ENCODE data around the gene SYNE4. TPM values are rescaled to one million over a fixed set of nuclear protein-coding genes. Genes with fewer than 3 reads are reported as not detected.

SYNE4 gene
- total RNA-seq, 1 donor from 2014 or later = 0.58 TPM

DNA sequence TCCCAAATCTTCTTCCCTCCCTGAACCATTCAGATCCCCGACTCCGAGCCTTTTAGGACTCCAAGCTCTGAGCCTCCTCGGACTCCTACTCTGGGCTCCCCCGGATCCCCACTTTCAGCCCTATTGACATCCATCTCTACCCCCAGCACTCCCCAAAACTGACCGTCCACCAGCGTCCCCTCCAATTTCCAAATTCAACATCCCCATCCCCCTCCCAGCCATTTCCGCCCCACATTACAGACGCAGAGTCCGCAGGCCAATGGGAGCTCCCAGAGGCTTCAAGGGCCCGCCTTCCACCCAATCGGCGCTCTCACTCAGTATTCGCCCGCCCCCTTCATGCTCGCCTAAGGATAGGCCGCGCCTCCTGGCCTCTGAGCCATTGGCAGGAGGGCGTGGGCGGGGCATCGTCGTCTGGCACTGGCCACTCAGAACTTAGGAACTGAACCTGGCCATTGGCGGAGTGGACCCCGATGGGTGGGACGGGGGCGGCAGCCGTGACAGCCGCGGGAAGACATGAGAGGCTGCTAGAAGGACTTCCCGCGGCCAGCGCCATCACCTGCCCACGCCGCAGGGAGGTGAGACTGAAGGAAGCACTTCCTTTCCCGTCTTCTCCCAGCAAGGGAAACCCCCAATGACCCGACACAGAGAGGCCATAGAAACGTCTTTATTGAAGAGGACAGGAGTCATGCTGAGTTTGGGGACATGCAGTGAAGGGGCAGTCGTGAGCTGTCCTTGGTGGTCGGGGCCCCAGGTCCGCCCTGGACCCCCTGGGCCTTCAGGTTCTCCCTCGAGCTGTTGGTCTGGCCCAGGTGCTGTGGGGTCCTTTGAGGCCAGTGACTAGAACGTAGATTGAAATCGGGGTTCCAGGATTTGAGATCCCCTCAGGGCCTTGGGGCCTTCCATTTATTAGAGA is 5.7 kb upstream of the SYNE4 start, which contains the start of gene ALKBH6:
ALKBH6 (minus strand) TSS at position 202 of the 913 bp plus-strand sequence. CDS start 816 bp downstream, outside the sequence.
- DNase-seq = peak; percentile 100
- intact Hi-C loops (cut with micrococcal nuclease) = no loop called here
- no peaks in the 10 kb centered on the region for H3K27me3 ChIP-seq (ENCODE audit: low read depth)

GRCh38 chr19:36013280-36014011 is 4.8 kb upstream of the SYNE4 start:
- no peak for DNase-seq
- no peaks in the 10 kb centered on the region for H3K36me3 ChIP-seq
- H3K27me3 ChIP-seq (ENCODE audit: low read depth) = no peaks in the 10 kb centered on the region
- peak overlapping the region; percentile 82 for H3K4me3 ChIP-seq
- TF ChIP-seq, protein P1, sequence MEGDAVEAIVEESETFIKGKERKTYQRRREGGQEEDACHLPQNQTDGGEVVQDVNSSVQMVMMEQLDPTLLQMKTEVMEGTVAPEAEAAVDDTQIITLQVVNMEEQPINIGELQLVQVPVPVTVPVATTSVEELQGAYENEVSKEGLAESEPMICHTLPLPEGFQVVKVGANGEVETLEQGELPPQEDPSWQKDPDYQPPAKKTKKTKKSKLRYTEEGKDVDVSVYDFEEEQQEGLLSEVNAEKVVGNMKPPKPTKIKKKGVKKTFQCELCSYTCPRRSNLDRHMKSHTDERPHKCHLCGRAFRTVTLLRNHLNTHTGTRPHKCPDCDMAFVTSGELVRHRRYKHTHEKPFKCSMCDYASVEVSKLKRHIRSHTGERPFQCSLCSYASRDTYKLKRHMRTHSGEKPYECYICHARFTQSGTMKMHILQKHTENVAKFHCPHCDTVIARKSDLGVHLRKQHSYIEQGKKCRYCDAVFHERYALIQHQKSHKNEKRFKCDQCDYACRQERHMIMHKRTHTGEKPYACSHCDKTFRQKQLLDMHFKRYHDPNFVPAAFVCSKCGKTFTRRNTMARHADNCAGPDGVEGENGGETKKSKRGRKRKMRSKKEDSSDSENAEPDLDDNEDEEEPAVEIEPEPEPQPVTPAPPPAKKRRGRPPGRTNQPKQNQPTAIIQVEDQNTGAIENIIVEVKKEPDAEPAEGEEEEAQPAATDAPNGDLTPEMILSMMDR (IDR thresholded peaks at IDR 0.05; ENCODE audit: borderline replicate concordance) = no peak
- H3K9me3 ChIP-seq (replicated peaks) = no peaks in the 10 kb centered on the region
- peaks cover 33% of the 10 kb centered on the region for H3K4me1 ChIP-seq
- intact Hi-C loops (cut with micrococcal nuclease) = no loop called here
- peak overlapping the region; percentile 84 for H3K27ac ChIP-seq (replicated peaks)

More for the DNA sequence above, 5.7 kb upstream of the SYNE4 start, which contains the start of gene ALKBH6:
- Histone ChIP-seq H3K9me3 (replicated peaks) (no peaks in the 10 kb centered on the region), H3K4me1 (peaks cover 25% of the 10 kb centered on the region), H3K36me3 (no peaks in the 10 kb centered on the region), H3K27ac (replicated peaks) (peak within 1 kb of the TSS; percentile 84), H3K4me3 (peak within 1 kb of the TSS; percentile 82)
- TF ChIP-seq, protein P1 (IDR thresholded peaks at IDR 0.05; ENCODE audit: borderline replicate concordance) = no peak

- H3K27me3 ChIP-seq (ENCODE audit: low read depth) = no peaks in the 10 kb centered on the region
- no peak for DNase-seq
Measured at GRCh38 chr19:36010402-36010801, 1.8 kb upstream of the SYNE4 start.

GRCh38 chr19:36009633-36010379 is 1.2 kb upstream of the SYNE4 start:
- H3K27ac ChIP-seq (replicated peaks) = peak overlapping the region; percentile 30
- H3K4me1 ChIP-seq = peaks cover 31% of the 10 kb centered on the region
- H3K9me3 ChIP-seq (replicated peaks) = no peaks in the 10 kb centered on the region
- intact Hi-C loops (cut with micrococcal nuclease) = no loop called here
- H3K4me3 ChIP-seq = peak overlapping the region; percentile 59
- H3K27me3 ChIP-seq (ENCODE audit: low read depth) = no peaks in the 10 kb centered on the region
- H3K36me3 ChIP-seq = no peaks in the 10 kb centered on the region
- no peak for DNase-seq
- TF ChIP-seq, protein P1 (IDR thresholded peaks at IDR 0.05; ENCODE audit: borderline replicate concordance) = no peak

More at GRCh38 chr19:36010402-36010801, 1.8 kb upstream of the SYNE4 start:
- Histone ChIP-seq H3K9me3 (replicated peaks) (no peaks in the 10 kb centered on the region), H3K4me3 (no peak overlapping the region), H3K4me1 (peaks cover 33% of the 10 kb centered on the region), H3K36me3 (no peaks in the 10 kb centered on the region), H3K27ac (replicated peaks) (no peak overlapping the region)
- intact Hi-C loops (cut with micrococcal nuclease) = no loop called here
- TF ChIP-seq, protein P1 (IDR thresholded peaks at IDR 0.05; ENCODE audit: borderline replicate concordance) = no peak

DNA sequence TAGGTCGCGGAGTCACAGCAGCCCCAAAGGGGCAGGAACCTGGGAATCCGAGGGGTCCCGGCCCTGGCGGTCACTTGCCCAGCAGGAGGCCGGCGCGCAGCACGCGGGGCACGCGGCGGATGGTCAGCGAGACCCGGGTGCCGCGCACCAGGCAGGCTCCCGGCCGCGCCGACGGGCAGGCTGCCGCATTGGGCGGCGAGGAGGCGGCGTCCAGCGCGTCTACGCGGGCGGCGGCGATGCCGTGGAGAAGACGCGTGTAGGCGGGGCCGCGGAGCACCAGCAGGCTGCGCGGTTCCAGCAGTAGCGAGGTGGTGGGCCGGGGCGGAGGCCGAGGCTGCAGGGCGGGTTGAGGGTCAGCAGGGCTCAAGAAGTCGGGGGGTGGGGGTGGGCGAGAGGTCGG is 607 bp upstream of the SYNE4 start:
- TF ChIP-seq, protein P1 (IDR thresholded peaks at IDR 0.05; ENCODE audit: borderline replicate concordance) = no peak
- intact Hi-C loops (cut with micrococcal nuclease) = no loop called here

More for the DNA sequence above, 607 bp upstream of the SYNE4 start:
- peak overlapping the region; percentile 59 for H3K4me3 ChIP-seq
- peak; percentile 68 for DNase-seq
- H3K9me3 ChIP-seq (replicated peaks) = no peaks in the 10 kb centered on the region
- no peaks in the 10 kb centered on the region for H3K27me3 ChIP-seq (ENCODE audit: low read depth)
- H3K36me3 ChIP-seq = no peaks in the 10 kb centered on the region
- H3K27ac ChIP-seq (replicated peaks) = peak overlapping the region; percentile 30
- H3K4me1 ChIP-seq = peaks cover 26% of the 10 kb centered on the region

Data from left ventricle myocardium inferior (tissue), 1 donor.